ENCODE results near the gene GSAP.

GSAP gene

DNA sequence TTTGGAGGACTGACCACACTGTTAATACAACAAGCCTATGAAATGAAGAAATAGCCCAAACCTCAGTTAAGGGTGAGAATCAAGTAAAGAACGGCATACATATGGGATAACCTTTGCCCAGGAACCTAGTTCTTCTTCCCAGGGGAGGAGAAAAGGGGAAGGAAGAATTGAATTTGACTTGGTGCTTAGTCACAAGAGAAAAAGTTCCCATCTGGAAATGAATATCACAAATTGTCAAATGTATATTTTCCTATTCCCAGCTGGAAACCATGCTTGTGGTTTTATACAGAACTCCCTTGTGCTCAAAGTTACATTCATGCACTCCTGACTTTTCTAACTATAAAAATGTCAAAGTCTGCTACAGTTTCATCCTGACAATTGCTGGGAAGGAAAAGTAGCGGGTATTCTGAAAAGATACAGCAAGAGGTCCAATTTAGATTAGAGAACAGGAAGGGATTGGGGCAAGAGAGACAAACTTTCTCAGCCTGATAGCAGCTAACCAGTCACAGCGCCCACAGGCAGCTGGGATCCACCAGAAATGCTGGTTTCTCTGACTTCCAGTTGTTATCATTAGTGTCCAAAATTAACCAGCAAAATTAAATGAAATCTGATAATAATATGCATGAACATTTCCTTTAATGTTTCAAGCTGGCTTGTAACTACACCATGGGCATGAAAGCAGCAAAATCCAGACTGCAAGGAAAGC, 18.6 kb upstream of the GSAP start:
- DNase-seq (ENCODE audit: low read depth): no peak

DNA sequence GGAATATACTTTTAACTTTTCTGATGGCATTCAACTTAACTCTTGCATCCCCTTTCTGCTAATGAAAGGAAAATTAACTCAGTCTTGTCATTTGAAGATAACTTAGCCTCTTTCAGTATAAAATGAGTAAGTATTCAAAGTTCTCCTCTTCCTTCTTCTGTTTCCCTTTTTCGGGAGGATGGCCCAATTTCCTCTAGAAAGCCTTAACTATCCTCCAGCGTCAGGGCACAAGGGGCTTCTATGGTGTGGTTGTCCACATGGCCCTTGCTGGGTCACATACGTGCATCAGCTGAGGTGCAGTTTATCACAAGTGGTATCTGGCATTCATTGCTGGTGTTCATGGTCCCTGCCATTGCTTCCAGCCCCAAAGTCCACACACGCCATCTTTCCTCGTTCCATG, 17.8 kb upstream of the GSAP start:
- no peak for DNase-seq (ENCODE audit: low read depth)

DNA sequence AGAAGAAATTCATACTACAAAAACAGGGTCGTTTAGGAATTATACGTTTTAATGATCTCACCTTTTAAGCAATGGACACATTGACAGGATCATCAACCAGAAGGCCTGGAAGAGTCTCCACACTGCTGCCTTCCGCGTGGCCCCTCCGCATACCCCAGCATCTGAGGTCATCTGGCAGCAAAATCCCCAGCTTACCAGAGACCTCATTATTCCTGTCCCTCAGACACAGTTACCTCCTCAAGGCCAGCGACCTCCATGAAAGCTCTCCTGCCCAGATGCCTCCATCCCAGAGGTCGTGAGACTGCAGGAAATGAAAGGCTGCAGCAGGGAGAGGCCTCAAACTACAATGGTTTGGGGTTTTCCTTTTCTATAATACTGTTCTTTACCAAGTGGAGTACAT, 14.8 kb upstream of the GSAP start:
- DNase-seq (ENCODE audit: low read depth): no peak

DNA sequence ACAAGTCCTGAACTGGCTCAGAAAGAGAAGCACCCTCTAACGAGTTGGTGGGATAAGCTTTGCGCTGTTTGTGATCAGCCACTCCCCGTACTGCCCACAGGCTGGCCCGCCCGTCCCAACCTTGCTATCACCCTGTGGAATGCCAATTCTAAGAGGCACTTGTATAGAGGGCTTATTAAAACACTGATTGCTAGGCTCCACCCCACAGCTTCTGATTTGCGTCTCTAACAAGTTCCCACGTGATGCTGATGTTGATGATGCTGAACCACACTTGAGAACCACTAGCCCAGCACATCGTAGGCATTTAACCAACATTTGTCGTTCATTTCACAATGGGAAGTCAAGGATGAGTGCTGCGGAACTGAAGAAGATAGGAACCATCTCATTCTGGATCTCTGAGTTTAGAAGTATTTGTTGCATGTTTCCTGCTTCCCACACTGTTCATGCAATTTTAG, 12.7 kb upstream of the GSAP start:
- DNase-seq (ENCODE audit: low read depth): no peak

DNA sequence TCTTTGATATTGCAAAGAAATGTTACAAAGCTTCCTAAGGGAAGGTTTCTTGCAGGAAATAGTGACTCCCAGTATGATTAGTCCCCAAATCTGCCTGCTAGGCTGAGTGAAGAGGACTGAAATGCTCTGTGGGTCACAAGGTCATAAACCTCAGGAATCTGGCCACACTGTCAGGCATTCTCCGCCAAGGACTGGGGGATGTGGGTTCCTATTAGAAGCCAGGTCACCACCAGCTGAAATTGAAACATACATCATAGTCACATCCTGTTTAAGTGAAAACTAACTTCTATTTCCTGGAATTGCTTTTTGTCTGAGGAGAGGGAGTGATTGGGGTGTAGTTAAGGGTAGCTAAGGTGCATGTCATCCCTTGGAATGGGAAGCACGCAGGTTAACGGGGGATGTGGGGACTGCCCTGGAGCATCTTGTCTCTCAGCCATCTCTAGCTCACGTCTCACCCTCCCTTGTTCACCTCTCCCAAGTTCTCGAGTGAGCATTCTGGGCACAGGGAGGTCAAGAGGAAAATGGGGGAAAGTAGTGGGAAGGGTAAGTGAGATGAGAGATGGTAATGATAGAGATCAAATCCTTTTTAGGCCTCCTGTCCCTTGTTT, 12.0 kb upstream of the GSAP start:
- no peak for DNase-seq (ENCODE audit: low read depth)

DNA sequence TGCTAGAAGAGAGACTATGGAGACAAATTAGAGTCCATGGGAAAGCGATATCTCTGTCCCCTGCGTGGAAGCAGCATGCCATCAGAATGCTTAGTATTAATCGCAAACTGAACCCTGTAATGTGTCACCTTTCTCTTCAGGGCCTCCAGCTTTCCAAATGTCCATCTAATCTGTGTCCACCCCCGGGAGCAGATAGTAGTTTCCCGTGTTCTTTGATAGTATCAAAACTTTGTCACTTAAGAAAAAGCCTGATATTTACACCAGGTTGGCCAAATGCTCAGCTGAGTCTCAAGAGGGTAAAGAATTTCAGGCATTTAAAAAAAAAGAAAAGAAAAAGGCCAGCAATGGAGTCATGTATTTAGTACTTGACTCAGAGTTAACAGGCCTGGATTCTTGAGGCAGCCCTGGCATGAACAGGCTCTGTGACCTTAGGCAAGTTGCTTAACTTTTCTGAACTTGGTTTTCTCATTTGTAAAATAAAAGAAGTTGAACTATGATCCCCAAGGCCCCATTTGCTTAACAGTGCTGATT, 10.4 kb upstream of the GSAP start:
- DNase-seq (ENCODE audit: low read depth): no peak

DNA sequence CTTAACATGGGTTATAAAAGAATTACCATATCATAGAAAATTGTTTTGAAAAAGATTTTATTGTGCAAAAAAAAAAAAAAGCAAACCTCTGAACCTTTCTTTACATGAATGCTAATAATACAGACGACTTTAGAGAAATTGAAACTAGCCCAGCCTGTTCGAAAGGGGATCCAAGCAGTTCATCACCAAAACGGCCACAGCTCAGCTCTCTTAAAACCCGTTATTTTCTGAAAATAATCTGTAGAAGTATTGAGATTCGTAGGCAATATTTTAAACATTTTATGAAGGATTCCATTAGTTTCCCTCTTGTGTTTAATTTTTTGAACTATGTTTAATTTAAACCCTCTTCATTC, 9.9 kb upstream of the GSAP start:
- DNase-seq (ENCODE audit: low read depth): no peak

DNA sequence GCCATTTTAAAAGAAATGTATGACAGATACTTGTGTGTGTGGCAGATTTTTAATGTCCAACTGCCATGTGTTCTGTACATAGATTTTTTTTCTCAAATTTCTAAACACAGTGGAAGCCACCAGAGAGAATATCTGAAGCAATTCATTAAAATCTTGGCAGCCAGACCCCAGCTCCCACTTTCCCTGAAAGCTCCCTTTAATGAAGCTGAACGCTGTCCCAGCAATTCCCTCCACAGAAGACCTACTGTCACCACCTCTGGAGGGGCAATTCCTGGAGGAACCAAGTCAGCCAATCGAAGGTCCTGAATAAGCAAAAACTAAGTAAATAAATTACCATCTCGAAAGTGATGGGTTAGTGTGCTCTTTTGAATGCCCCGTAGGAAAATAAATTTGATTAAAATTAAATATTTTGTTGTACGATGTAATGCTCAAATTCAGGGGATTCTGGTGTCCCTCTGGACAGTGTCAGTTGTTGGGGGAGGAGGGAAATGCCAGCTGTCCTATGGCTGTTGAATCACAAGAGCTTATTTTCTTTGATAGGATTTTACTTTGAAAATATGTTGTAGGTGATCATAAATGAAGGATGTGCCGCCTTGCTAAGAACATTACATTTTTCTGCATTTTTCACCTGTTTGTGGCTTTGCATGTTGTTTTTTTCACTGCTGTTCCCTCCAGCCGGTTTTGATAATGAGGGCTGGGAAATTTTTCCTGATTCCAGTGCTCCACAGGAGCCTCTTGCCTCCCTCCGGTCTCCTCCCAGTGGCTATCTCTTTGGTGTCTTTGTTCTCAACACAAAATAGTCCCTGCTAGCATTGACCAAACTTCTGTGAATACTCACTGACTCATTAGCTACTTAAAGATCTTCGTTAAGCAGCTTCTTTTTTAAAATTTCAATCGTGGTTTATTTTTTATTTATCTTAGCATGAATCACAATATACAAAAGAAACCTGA, 9.2 kb upstream of the GSAP start:
- no peak for DNase-seq (ENCODE audit: low read depth)

DNA sequence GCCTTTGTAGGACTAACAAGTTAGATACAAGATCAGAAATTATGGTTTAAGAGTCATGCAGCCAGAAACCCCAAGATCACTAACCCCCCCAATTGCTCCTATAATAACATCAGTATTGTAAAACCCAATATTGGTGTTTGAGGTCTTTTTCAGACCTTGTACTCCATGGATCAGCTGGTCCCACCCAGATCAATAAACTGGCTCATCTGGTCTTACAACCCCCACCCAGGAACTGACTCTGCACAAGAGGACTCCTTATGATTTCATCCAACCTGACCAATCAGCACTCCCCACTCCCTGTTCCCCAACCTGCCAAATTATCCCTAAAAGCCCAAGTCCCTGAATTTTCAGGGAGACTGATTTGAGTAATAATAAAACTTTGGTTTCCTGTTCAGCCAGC, 6.4 kb upstream of the GSAP start:
- DNase-seq (ENCODE audit: low read depth): no peak

DNA sequence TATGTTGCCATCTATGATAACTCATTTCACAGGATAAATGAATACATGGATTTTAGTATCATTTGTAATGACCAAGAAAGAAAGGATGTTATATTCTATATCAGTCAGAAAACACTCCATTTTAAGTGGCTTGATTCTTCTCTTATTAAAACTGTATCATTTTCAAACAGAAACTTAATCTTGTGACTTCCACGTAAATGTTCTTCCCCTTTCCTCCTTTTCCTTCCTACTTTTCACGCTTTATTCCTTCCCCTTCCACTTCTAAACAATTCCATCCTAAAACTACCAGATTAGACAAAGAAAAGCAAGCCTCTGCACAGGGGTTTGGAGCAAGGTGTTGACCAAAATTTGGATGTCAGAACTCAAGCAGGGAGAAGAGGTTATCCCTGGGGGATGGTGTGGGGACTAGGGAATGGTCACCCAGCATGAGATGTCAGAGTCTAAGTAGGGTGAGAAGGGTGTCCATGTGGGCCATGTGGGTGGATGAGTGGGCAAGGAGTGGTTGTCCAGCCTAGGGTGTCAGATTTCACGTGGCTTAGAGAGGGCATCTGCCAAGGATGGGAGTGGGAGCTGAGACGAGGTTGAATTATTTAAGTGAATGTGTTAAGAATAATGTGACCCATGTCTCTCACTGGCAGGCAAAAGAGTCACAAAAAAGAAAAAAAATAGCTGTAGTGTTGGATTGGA, 5.0 kb upstream of the GSAP start:
- no peak for DNase-seq (ENCODE audit: low read depth)

DNA sequence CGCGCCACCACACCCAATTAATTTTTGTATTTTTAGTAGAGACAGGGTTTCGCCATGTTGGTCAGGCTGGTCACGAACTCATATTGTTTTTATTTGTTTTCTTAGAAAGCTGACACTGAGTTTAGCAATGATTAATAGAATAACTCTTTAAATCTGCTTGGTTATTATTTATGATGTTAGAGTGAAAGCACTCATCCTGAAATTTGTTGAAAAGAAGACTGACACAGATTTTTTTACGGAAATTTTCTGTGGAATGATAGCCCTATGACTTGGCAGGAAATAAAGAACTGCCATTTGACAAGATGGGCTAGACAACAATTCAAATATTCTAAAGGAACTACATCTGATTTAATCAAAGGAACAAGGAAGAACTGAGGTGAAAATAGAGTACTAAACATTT, 4.3 kb upstream of the GSAP start:
- no peak for DNase-seq (ENCODE audit: low read depth)

DNA sequence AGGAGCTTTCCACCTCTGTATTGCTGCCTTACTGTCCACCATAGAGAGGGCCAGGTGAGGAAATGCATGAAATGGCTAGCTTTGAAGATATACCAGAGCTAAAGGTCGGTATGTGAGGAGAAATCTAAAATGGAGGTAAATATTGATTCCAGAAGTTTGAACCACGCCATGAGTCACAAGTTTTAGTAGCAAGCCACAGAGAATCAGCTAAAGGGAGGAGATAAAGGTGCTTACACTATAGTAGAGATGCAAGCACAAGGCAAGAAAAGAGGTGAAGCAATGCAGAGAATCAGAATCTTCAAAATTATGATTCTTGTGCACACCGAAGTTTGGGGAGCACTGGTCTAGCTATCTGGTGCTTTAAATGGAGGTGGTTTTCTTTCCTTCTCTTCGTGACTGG, 3.0 kb upstream of the GSAP start:
- no peak for DNase-seq (ENCODE audit: low read depth)

DNA sequence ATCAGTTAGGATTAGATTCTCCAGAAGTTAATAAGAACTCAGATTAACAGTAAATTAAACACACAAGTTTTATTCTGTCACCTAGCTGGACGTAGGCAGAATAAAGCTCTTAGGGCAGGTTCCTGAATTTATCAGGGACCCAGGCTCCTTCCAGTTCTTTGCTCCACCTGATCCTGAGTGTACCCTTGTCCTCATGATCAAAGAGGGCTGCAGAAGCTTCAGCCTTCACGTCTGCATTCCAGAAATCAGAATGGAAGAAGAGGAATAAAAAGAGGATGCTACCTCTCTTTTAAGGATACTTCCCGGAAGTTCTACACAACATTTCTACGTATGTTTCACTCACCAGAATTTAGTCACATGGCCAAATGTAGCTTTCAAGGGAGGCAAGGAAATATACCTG, 1.7 kb upstream of the GSAP start:
- no peak for DNase-seq (ENCODE audit: low read depth)

DNA sequence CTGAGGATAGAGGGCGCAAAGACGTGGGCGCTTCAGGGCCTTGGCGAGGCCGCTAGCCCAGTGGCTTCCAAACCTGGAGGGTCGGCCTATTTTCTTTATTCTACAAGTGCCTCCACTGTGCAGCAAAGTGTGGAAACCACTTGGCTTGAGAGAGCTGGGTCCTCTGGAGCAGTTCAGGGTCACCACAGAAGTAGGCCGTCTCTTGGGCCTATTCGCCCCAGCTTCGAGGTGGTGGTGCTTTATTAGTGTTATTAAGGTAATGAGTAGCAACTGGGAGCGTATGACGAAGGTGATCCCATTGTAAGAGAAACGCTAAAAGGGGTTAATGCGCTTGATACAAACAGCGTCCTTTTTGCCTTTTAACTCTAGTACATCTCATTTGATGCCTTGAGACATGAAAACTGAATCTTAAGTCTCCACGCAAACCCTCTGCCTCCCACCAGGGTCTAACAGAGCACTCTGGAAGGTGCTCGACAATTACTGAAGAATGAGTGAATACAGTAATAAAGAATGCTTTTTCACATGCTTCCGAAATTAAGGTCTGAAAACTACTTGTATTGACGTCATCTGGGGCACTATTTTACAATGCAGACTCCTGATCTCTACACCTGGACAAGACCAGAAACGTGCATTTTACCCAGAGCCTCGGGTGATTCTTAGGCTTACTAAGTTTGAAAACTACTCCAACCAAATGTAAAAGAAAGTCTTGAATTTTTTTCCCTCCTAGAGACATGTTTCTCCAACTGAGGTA, 647 bp upstream of the GSAP start:
- no peak for DNase-seq (ENCODE audit: low read depth)

DNA sequence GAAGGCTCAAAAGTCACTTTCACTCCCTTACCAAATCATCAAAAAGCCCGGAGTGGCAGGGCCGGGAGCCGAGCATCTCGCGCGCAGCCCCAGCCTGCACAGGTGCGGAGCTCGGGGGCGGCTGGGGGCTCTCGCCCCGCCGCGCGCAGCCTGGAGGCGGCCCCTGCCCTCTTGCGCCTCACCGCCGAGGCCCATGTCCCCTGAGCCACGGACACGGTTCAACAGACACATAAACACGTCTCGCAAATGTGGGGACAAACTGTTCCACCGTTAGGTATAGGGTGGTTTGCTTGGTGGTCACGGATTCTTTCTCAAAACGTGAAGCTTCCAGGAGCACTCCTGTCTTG, 700 bp downstream of the GSAP start:
- no peak for DNase-seq (ENCODE audit: low read depth)

DNA sequence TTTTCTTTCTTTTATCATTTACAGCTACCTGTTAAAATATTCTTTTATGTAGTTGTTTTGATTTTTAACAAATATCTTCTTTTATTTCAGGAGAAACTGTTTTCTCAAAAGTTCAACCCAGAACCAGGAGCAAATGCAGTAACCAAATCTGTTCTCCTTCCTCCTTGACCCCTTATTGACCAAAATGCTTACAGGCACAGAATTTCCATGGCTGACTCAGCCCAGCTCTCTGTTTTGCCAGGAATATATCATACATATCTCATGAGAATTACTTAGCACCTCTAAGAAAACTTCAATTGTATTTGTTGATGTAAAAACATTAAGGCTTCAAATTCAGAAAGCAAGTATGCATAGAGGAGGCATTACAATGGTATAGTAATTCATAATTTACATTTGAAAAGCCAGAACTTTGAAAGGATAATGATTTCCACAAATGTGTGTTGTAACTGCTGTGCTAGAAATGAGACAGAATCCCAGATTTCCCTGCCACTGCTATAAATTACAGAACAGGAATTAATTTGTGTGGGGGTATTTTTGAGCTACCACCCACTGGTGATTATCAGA, 2.2 kb downstream of the GSAP start:
- DNase-seq (ENCODE audit: low read depth): no peak

DNA sequence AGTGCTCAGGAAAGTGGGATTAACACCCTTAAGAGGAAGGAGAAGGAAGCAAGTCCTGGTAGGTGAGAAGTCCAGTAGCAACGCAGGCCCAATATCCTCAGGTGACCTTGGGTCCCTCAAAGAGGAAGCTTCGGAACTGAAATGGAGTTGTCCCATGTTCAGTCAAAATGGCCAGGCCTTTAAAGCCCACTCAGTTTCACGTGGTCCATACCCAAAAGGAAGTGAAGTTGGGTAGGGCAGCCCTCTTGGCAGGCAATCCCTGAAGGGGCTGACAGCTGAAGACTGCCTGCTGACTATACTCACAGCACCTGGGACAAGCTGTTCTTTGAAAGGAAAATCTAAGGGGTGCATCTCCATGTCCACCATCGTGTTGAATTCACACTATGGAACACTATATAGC, 3.0 kb downstream of the GSAP start:
- no peak for DNase-seq (ENCODE audit: low read depth)

DNA sequence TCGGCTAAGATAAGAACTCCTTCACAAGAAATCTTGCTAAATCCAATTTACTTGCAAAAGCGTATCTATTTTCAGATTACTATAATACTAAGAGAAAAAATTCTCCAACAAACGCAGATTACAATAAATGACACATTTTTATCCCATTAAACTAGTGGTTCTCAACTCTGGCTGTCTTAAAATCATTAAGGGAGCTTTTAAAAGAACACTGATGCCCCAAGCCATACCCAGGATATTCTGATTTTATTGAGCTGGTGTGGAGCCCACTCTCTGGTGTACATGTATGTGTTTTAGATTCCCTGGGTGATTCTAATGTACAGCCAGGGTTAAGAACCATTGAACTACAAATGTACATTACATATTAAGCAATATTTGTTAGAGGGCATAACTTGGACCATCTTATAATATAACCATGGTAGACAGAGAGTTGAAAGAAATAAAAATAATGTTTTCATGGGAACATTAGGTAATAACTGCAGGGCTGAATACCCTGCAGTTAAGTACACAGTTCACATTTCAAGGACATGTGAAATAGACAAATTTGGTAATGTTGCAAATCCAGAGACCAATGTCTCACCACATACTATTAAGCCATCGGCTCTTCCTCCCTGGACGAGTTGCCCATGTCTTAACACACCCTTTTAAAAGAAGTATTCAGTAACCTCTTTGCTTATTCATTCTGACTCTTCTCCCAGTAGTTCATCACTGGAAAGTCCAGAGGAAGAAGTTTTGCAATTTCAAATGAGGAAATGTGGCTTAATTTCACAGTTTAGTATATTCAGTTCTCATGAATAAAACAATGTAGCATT, 6.2 kb downstream of the GSAP start:
- DNase-seq (ENCODE audit: low read depth): no peak

DNA sequence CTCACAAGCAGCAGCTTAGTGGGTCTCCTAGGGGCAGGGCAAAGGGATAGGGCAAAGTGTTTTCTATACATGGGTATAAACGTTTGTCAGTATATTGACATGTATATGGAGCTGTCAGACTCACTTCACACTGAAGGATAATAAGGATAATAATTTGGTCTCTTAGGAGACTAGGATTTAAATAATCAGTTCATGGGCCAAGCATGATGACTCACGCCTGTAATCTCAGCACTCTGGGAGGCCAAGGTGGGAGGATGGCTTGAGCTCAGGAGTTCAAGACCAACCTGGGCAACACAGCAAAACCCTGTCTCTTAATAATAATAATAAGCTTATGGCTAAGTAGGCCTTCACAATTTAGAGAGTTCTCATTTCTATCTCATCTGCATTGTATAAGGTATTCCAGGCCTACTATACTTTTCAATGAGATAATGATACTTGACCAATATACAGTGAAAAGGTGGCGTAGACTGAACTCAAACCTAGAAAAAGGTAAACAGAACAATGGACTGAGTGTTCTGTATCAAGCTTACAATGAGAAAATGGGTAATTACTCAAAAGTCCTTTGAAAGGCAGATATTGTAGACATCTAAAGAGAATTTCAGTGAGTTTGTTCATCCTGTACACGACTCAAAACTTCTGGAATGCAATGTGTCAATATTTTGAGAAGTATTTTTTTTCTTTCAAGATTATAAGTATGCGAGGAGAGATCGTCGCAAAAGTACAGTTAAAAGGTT, 7.0 kb downstream of the GSAP start:
- no peak for DNase-seq (ENCODE audit: low read depth)

DNA sequence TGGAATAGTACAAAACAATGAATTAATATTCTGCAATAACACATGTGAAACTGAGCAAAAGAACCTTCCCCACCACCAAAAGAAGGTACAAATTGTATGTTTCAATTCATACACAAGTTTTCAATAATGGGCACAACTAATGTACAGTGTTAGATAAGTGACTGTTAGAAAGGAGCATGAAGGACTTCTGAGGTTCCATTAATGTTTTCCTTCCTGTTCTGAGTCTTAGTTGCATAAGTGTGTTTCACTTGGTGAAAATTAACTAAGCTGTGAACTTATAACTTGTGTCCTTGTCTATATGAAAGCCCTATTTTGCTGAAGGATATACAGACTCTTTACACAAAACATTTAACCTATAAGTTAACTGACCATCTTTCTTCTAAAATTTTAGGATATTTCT, 8.2 kb downstream of the GSAP start:
- no peak for DNase-seq (ENCODE audit: low read depth)

Measured in T follicular helper cell (primary cell).